ENCODE results near the gene SALL3.

DNA sequence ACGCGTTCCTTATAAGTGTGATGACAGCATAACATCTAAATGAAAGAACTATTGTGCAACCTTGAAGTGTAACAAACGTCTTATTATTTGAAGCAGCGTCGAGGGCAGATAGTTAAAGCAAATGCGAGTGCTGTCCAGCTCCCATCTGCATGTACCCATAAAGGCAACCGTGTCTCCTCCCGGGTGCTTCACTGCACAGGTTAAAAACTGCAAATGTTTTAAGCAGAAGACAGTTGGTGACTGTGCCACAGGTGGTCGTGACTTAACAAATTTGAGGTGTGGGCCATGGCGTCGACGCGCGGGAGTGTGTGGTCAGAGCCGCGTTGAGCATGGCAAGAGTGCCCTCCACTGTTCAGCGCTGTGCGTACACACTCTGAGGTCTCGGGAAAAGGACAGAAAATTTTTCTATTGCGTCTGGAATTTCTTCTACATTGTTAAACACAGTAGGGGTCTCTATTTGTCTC, 6.4 kb downstream of the SALL3 start:
- TF ChIP-seq, protein P1, sequence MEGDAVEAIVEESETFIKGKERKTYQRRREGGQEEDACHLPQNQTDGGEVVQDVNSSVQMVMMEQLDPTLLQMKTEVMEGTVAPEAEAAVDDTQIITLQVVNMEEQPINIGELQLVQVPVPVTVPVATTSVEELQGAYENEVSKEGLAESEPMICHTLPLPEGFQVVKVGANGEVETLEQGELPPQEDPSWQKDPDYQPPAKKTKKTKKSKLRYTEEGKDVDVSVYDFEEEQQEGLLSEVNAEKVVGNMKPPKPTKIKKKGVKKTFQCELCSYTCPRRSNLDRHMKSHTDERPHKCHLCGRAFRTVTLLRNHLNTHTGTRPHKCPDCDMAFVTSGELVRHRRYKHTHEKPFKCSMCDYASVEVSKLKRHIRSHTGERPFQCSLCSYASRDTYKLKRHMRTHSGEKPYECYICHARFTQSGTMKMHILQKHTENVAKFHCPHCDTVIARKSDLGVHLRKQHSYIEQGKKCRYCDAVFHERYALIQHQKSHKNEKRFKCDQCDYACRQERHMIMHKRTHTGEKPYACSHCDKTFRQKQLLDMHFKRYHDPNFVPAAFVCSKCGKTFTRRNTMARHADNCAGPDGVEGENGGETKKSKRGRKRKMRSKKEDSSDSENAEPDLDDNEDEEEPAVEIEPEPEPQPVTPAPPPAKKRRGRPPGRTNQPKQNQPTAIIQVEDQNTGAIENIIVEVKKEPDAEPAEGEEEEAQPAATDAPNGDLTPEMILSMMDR (IDR thresholded peaks at IDR 0.05) = peak in 1 of 2 donors; percentile 25
- no peak for TF ChIP-seq POLR2A (IDR thresholded peaks at IDR 0.05)

Data from suprapubic skin (tissue), 3 donors.